ENCODE measurements around the gene NAALADL2.

The NAALADL2 gene

DNA sequence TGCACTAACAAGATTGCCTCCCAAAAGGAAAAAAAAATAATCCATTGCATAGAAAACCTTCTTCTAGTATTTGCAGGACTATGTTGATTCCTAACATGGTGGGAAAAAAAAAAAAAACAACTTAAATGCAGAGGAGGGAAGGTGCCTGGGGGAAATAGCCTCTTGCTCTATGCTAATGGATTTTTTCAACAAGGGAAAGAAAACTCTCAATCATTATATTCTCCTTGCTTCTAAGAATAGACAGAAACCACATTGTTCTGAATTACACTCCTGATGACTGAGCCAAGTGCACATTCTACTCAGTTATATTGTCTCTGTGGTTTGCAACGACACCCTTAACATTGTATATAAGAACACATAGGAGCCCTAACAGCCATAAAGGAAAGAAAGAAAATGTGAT lies 760.2 kb downstream of the NAALADL2 start:
- no peak overlapping the region for H3K4me3 ChIP-seq (ENCODE audit: low read depth, low read length)

DNA sequence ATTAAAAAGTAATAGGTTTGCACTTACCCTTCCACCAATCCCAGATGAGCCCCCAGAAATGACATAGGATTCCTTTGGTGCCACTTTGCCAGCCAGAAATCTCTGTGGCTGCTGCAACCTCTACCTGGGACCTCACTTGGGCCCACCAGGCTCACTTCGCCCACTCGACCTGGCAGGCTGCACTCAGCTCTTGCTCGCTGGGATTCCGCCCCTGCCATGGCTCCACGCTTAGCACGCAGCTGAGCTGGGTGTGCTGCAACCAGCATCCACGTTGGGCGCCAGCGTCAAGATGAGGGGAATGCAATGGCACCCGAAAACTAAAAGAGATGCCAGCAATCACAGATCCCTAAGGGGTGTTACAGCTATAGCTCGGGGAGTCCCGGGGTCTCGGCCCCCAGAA lies 761.0 kb downstream of the NAALADL2 start:
- no peak overlapping the region for H3K4me3 ChIP-seq (ENCODE audit: low read depth, low read length)

DNA sequence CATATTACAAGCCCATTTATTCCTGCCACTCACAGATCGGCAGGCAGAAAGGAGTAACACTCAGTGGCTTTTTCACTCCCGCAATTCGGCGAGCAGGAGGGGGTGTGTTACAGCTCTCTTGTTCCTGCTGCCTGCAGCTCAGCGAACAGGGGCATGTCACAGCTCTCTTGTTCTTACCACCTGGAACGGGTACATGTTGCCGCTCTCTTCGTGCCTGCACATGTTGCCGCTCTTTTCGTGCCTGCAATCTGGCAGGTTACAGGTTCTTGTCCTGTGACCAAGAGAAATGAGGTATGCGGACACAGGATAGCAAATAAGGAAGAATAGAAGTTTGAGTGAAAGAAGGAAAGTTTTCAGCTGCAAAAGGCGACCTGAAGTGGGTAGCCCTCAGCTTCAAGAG lies 761.4 kb downstream of the NAALADL2 start:
- no peak overlapping the region for H3K4me3 ChIP-seq (ENCODE audit: low read depth, low read length)

DNA sequence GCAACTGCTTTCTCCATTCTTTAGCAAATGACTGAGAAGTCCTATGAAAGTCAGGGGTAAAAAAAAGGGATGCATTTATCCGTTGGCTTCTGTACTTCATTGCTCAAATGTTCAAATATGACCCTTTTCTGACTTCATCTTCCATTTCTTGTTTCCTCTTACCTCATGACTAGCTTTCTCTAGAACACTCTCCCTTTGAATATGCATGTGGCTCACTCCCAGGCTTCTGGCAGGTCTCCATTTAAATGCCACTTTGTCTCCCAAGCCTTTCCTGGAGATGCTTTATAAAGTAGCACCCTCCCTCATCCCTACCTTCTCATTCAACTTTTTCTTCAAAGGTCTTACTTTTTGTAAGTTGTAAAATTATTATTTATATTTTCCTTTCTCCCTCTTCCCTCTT lies 781.8 kb downstream of the NAALADL2 start:
- H3K4me3 ChIP-seq (ENCODE audit: low read depth, low read length), result no peak overlapping the region

DNA sequence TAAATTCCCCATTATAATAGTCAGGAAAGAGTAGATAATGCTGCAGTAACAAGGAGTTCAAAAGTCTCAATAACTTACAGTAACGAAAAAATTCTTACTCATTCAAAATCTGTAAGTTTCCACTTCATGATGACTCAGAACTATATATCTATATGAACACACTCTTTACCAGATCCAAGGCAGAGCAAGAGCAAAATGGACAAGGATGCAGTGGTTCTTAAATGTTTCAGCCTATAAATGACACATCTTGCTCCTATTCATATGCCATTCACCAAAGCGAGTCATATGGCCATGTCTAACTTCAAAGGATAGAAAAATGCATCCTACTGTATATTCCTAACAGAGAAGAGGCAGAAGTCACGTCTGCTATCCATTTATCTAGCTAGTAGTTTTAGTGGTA lies 787.7 kb downstream of the NAALADL2 start:
- H3K4me3 ChIP-seq (ENCODE audit: low read depth, low read length), result no peak overlapping the region

DNA sequence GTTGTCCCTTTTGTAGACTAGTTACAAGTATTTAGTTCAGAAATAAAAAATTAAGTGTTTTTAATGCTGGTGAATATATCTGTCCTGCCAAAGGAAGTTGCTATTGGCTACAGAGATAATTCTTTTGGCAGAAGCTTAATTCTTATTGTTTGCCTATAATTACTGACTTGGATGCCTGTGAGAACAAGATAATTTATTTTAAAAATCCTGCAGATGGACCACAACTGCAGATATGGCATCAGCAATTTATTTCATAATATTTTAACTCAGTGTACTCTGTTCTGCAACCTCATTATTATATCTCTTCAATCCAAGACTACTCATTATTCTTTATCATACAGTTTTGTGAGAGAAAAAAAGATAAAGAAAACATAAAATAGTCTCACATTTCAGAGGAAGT lies 789.8 kb downstream of the NAALADL2 start:
- H3K4me3 ChIP-seq (ENCODE audit: low read depth, low read length), result no peak overlapping the region

DNA sequence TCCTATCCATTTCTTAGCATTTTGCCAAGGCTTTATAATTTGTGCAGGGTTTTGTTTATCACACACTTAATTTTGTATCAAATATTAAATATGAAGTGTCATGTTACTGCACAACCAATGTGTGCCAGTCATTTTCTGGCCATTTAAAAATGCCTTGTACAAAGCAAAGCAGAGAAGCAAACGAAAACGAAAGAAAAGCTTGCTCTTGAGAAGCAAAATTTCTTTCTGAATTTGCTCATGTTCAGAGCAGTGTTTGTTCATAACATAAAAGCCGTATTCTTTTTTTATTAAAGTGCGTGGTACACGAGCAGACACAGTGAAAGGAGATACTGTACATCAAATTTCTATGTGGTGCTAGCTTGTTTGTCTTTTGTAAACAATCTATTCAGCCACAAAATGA lies 792.6 kb downstream of the NAALADL2 start:
- no peak overlapping the region for H3K4me3 ChIP-seq (ENCODE audit: low read depth, low read length)

DNA sequence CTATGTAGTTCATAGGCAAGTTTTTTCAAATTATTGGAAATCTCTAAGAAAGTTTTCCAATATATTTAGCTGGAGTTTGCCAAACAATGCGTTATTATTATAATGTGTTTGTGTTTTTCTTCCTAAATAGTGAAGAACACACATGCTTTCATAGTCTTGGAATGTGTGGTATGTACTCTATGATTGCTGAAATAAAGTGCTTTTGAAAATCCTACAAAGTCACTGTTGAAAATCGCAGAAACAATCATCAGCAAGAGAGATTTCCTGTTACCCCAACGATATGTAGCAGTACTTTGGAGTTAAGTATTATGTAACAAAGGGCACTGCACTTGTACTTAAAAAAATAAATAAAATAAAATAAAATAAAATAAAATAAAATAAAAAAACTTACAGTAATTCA lies 796.2 kb downstream of the NAALADL2 start:
- no peak overlapping the region for H3K4me3 ChIP-seq (ENCODE audit: low read depth, low read length)

DNA sequence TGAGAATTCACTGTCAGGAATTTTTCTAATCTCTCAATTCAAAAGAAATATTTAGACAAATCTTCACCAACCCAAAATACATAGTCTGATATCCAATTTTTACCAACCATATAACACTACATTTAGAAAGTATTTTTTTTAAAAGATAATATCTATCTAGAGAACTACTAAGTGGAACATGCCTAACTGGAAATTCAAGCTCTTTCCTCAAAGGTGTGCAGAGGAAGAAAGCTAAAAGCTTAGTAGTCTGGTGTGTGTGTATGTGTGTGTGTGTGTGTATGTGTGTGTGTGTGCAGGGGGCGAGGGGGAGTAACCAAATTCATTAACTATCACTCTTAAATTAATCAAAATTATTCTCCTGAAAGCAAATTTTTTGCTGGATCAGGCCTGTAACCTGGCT lies 797.3 kb downstream of the NAALADL2 start:
- no peak overlapping the region for H3K4me3 ChIP-seq (ENCODE audit: low read depth, low read length)

DNA sequence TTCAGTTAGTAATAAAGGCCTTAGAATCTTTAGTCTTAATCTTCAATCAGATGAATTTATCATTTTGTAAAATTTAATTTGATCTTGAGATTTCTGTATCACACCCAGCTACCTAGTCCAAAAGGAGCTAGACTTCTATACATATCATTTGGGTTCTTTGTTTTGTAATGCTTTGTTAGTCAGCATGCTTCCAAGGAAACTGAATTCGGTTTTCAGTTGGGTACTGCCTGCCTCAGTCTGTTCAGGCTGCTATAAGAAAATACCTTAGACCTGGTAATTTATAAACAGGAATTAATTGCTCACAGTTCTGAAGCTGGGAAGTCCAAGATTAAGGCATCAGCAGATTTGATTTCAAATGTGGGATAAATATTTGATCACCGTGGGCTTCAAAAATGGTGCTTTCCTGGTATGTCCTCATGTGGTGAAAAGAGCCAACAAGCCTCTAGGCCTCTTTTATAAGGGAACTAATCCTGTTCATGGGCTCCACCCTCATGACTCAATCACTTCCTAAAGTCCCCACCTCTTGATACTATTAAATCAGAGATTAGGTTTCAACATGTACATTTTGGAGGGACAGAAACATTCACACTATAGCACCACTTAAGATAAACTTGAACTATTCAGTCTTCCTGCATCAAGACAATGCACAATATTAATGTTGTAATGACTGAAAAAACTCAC lies 800.7 kb downstream of the NAALADL2 start:
- H3K4me3 ChIP-seq (ENCODE audit: low read depth, low read length), result no peak overlapping the region

DNA sequence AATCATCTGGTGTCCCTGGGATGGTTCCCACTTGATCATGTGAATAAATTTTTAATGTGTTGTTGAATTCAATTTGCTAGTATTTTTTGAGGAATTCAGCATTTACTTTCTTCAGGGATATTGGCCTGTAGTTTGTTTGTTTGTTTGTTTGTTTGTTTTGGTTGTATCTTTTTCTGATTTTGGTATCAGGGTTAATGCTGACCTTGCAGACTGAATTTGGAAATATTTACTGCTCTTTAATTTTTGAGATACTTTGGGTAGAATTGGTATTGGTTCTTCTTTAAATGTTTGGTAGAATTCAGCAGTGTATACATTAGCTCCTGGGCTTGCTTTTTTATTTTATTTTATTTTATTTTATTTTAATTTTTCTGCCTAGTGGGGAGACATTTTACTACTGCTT lies 803.7 kb downstream of the NAALADL2 start:
- H3K4me3 ChIP-seq (ENCODE audit: low read depth, low read length), result no peak overlapping the region

DNA sequence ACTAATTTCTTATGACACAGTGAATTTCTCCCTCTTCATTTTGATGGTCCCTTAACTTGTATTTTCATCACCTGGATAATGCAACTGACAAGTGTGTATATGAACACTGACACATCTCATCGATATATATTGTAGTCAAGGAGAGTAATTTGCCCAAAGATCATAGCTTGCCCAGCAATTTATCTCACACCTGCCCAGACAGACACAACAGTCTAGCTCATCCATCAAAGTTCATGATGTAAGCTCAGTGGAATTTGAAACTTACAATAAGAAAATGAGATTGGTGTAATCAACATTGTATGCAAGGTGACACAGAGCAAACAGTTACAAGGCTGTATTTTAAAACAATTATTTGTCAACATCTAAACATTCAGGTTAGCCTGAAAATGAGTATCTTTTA lies 805.8 kb downstream of the NAALADL2 start:
- H3K4me3 ChIP-seq (ENCODE audit: low read depth, low read length), result no peak overlapping the region

DNA sequence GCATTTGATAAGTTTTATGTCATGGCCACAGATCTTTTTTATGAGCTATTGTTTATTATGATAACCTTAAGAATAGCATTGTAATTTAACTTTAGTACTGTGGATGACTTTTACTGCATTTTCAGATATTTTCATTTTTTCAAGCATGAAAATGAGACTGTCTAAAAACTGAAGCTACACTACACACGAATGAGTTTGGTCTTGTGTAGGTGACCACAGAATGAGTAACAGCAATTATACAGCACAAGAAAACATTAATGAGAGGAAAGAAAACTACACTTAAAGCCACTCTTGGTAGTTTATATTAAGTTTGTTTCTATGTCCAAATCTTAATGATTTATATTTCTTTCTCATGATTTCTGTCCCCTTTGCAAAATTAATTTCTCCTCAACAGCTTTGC lies 809.2 kb downstream of the NAALADL2 start:
- no peak overlapping the region for H3K4me3 ChIP-seq (ENCODE audit: low read depth, low read length)

DNA sequence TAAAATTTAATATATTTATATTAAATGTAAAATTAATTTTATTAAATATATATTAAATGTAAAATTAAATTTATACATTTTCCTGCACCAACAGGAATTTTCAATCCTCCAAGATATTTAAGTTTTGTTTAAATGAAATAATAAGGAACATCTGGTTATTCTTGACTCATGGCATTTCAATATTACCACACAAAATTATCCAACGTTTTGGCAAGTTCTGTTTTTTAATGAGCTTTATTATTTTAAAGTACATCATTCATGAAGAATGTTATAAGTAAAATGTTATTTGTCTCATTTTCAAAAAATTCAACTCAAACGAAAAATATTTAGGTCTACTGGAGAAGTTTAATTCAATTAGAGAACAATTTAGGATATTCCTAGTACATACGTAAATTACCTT lies 811.4 kb downstream of the NAALADL2 start:
- H3K4me3 ChIP-seq (ENCODE audit: low read depth, low read length), result no peak overlapping the region

DNA sequence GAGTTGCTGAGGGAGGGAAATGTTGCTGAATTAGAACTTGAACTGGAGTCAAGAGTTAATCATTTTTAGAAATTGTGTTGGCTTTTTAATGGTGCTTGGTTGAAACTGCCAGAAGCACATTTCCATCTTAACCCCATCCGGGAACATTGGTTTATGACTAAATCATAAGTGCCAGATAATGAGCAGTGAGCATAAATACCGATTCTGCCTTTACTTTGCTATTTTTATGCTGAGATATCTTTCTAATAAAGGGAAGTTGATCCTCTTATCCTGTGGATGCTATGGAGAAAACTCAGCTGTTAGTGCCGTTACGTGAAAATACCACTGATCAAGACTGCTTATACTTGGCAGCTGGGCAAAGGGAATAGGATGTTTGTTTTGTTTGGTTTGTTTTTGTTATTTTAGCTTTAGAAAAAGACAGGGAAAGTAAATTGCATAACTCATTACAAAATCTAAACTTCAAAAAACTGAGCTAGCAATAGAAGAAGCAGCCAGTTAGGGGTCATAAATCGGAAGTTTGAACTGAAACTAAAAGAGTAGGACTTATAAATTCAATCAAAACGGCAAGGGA lies 813.1 kb downstream of the NAALADL2 start:
- no peak overlapping the region for H3K4me3 ChIP-seq (ENCODE audit: low read depth, low read length)

DNA sequence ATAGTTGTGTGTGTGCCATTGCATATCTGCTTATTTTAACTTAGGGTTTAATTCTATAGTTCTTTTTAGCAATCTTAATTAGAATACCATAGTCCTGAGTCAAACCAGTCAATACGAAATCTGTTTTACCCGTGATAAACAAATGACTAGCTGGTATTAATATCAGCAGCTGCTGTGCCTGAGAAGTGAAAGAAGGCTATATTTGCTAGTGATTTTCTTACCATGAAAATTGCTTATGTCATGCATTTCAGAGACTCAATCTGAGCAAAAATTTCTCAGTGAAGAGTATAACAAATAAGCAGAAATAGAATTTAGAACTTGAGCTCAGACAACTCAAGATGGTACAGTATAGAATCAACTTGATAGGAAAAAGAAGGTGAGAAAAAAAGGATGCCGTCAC lies 820.4 kb downstream of the NAALADL2 start:
- no peak overlapping the region for H3K4me3 ChIP-seq (ENCODE audit: low read depth, low read length)

DNA sequence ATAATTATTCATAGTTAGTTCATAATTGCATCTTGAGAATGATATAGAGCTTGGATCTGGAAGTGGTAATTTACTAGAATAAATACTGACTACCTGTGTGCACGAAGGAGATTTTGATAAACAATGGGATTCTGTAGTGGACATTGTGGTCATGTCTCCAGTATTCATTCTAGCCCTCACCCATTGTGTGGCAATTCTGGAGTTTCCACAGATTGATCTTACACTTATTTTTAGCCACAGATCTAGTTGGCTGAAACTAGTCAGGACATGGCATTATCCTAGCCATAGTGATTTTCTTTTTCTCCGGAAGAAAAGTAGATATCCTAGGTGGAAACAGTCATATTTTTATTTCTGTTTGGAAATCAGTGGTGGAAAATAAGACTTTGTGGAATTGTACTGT lies 833.1 kb downstream of the NAALADL2 start:
- H3K4me3 ChIP-seq (ENCODE audit: low read depth, low read length), result no peak overlapping the region

DNA sequence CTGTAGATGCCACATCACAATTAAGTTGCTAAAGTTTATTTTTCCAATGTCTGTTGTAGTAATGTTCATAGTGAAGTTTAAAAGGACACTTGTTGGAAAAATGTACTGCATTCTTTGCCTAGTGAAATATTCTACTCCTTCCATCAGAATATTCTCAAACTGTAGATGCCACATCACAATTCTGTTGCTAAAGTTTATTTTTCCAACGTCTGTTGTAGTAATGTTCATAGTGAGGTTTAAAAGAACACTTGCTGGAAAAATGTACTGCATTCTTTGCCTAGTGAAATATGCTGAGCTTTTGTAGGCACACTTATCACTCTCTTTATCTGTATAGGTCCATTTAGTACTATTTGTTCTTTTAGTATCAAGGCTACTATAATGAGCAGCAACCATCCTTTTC lies 836.1 kb downstream of the NAALADL2 start:
- H3K4me3 ChIP-seq (ENCODE audit: low read depth, low read length), result no peak overlapping the region

DNA sequence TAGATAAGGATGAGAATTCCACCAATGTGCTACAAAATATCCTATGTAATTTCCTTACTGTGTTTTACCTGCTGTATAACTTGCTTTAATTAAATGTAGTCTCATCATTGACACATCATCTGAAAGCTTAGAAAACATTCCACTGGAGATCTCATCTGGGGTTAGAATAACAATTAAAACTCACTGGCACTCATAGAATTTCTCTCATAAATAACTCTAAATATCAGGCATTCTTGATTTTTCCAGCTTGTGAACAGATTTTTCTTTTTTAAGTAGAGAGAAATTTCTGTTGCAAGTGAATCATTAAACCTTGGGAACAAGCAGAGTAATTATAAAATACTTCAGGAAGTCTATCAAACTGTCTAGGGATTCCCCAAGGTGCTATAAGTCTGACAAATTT lies 843.8 kb downstream of the NAALADL2 start:
- no peak overlapping the region for H3K4me3 ChIP-seq (ENCODE audit: low read depth, low read length)

DNA sequence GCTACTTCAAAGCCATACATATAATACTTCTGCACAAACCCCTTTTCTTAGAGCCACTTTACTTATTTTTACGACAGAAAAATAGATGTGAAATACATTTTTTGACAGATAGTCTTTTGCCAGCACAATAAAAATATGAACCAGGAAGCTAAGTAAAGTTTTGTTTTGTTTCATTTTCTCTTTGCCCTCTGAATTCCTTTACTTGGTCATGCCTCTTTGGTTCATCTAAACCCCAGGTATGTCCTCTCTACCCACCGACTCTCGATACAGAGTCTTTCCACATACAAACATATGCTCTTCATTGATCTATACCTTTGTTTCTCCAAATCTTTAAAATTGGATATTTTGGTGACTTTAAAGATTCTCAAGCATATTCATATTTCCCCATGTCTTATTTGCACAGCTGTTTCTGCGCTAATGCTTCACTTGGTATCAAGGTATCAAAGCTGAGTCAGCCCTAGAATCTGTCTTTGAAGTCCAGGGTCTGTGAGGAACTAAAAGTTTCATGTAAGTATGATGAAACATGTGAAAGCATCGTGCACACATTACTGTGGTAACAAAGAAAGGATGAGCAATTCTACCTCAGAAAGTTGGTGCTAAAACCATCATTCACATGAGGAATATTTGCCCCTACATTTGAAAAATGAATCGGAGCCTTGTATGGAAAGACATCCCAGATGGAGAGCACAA lies 845.4 kb downstream of the NAALADL2 start:
- H3K4me3 ChIP-seq (ENCODE audit: low read depth, low read length), result no peak overlapping the region

DNA sequence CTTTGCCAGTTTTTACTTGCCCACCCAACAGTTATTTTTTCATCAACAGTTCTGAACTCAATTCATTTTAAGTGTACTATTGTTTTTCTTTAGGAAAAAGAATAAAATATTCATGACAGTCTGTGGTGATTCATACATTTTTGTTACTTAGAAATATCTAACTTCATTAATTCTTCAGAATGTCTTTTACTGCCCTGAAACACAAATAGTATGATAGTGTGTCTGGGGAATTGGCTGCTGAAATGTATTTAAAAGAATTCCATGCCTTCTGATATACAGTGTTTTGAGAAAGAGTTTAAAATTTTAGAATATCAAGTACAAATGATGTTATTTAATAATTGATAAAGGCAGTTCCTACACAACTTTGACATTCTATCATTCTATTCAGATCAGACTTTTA lies 854.1 kb downstream of the NAALADL2 start:
- no peak overlapping the region for H3K4me3 ChIP-seq (ENCODE audit: low read depth, low read length)

DNA sequence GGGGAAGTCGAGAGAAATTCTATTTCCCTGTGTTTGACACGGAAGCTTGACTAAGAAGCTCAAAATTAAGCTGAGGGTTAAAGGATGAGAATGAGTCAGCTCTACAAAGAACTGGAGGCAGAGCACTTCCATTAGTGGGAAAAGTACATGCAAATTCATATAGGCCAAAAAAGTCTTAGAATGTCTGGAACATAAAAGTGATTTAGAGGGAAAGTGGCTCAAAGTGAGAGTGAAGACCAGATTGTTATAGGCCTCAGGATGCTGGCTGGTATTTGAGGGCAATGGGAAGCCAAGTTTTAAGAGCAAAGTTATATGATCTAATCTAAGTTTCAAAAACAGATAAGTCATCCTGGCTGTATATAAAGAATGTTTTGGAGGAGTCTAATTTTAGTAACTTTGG lies 857.3 kb downstream of the NAALADL2 start:
- H3K4me3 ChIP-seq (ENCODE audit: low read depth, low read length), result no peak overlapping the region

DNA sequence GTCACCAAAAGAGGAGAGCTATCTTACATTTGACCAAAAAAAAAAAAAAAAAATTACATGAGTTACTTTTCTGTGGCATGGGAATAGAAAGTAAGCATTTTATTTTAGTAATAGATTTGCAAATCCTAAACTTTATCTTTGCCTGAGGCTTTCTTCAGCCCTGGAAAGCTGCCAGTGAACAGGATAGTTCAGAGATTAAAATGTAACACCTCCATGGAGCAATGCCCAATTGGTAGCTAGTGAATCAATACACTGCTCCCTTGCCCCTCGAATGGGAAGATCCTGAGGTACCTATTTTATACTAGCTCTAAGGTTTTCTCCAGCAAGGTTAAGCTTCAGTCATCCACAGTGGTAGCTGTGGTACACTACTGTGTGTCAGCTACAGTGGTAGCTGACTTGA lies 867.1 kb downstream of the NAALADL2 start:
- no peak overlapping the region for H3K4me3 ChIP-seq (ENCODE audit: low read depth, low read length)

All from iPS-11a (cell line).